Stimulated activated CD4-positive, alpha-beta T cell treated with anti-CD3 and anti-CD28 coated beads, Interleukin-15, amount 100 ng/mL, for 1 hour (primary cell): ENCODE results near the gene LMO2.
"Not testable (repeated sequence)": the region's sequence is repeated elsewhere in the genome, so short reads cannot be mapped to it uniquely, and the experiment has no call there.

Source experiments
- DNase-seq, 2 donors: peaks; one replicate each; pipeline ENCODE4 v3.0.0-alpha.2; 2020; ENCODE audit warnings: low read depth in 1 of 2, low spot score in 1 of 2

The LMO2 gene

DNA sequence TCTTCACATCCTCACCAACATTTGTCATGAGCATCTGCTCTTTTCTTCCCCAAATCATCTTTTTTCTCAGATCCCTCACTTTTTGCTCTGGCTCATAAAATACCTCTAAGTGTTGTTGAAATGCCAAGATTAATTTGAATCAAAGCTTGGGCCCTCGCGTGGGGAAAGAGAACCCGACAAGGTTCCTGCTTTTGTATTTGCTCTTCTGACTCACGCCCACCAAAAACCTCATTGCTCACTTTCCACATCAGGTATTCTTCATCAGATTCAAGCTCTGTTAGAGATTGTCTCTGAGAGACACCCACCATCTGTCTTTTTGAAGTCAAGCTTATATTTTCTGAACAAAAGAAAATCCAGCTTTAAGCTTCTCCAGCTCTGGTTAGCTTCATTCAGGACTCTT lies 64.7 kb downstream of the LMO2 start:
- DNase-seq, result no peak

DNA sequence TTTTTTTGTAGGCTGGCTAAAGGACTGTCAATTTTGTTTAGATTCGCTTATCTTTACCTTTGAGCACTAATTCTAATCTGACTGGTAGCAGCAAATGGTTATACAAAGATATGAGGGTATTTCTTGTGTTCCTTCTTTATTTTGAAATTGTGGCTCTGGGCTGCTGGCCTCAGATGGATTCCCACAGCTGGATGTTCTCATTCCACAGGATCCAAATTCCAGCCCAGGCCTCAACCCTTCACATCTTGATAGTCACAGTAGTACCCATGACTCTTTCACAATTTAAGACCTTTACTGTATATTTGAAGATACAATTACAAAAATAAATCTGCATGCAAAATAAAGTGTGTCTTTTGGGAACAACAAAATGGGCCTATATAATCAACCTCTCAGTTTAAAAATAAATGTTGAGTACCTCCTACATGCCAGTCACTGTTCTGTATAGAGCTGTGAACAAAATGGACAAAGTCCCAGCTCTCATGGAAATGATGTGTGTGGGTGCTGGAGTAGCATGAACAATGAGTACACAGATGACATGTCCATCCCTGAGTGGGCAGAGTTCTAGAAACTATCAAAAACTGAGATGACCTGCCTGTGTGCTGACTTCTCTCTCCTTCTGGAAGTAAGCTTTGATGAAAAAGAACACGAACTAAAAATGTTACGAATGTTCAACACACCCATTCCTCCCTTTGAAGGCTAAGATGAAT lies 65.9 kb downstream of the LMO2 start:
- no peak for DNase-seq

DNA sequence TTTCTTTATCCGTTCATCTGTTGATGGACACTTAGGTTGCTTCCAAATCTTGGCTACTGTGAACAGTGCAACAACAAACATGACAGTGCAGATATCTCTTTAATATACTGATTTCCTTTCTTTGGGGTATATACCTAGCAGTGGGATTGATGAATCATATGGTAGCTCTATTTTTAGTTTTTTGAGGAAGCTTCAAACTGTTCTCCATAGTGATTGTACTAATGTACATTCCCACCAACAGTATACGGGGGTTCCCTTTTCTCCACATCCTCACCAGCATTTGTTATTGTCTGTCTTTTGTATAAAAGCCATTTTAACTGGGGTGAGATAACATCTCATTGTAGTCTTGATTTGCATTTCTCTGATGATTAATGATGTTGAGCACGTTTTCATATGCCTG lies 68.9 kb downstream of the LMO2 start:
- not testable (repeated sequence) for DNase-seq

DNA sequence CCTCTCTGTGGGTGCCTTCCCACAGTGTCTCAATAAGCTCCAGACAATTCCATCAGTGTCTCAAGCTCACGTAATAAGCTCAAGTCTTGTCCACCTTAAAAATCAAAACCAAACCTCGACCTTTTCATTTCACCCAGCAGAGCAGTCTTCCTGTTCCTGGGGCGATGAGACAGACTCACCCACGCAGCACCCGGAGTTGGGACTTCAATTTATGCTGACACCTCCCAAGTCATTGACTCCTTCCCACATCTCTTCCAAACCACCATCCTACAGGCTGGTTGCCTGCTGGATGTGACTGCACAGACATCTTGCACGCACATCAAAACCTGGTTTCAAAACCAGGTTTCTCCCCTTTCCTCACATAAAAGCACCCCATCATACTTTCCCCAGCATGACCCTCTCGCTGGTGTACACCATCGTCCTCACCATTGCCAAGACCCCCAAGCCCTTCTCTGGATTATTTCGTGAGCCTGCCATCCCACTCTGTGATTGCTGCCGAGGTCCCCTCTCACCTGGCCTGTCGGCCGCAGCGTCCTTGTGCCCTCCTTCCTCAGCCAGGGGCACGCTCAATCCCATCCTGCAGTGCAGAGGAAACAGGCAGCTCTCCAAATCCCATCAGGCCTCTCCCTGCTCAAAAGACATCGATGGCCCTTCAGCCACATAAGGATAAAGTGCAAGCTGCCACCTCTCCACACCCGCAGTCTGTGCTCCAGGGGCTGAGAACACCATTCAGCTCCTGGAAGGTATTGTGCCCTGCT lies 72.4 kb downstream of the LMO2 start:
- no peak for DNase-seq
